GM18520 (cell line): ENCODE measurements around the gene ARID1A.
"Not testable (repeated sequence)": the region's sequence is repeated elsewhere in the genome, so short reads cannot be mapped to it uniquely, and the experiment has no call there.

Experiments
- ATAC-seq: cut with Tn5 transposase; IDR thresholded peaks from one replicate; pipeline ENCODE4 v1.9.1; 2021; ENCODE audit not compliant: unreplicated experiment

The ARID1A gene

GRCh38 chr1:26695356-26696118 is at the start of gene ARID1A:
TSS of gene ARID1A (plus strand) at chr1:26696015. CDS start at chr1:26696404, 389 bp downstream.
- ATAC-seq = peak; percentile 30

- no peak for ATAC-seq
Observed at GRCh38 chr1:26664802-26665201, 31.0 kb upstream of the ARID1A start.

- ATAC-seq = no peak
Observed at GRCh38 chr1:26666855-26667254, 29.0 kb upstream of the ARID1A start.

GRCh38 chr1:26668106-26668786 is 27.6 kb upstream of the ARID1A start:
- not testable (repeated sequence) for ATAC-seq

GRCh38 chr1:26677306-26678115 is 18.3 kb upstream of the ARID1A start:
- ATAC-seq = peak; percentile 79

- ATAC-seq = no peak
Observed at GRCh38 chr1:26684763-26685508, 10.9 kb upstream of the ARID1A start.

GRCh38 chr1:26686795-26687194 is 9.0 kb upstream of the ARID1A start:
- no peak for ATAC-seq

- no peak for ATAC-seq
Observed at GRCh38 chr1:26689504-26689903, 6.3 kb upstream of the ARID1A start.

- ATAC-seq = no peak
Observed at GRCh38 chr1:26690157-26690556, 5.7 kb upstream of the ARID1A start.

GRCh38 chr1:26690576-26691031 is 5.2 kb upstream of the ARID1A start:
- ATAC-seq = no peak

- peak; percentile 18 for ATAC-seq
Observed at GRCh38 chr1:26692211-26692792, 3.5 kb upstream of the ARID1A start.

- peak; percentile 29 for ATAC-seq
Observed at GRCh38 chr1:26692793-26693490, 2.9 kb upstream of the ARID1A start.

- ATAC-seq = no peak
Observed at GRCh38 chr1:26693599-26694572, 1.9 kb upstream of the ARID1A start.

- no peak for ATAC-seq
Observed at GRCh38 chr1:26694638-26695355, 1.0 kb upstream of the ARID1A start.

GRCh38 chr1:26696119-26696653 is 371 bp downstream of the ARID1A start:
- ATAC-seq = no peak

- ATAC-seq = no peak
Observed at GRCh38 chr1:26696654-26697430, 1.0 kb downstream of the ARID1A start.

- ATAC-seq = no peak
Observed at GRCh38 chr1:26697431-26697977, 1.7 kb downstream of the ARID1A start.
